HG03175 (cell line): ENCODE measurements around the gene CDH12.

Source experiments
- ATAC-seq: cut with Tn5 transposase; IDR thresholded peaks from one replicate; pipeline ENCODE4 v1.9.1; 2021; ENCODE audit warnings: mild to moderate bottlenecking, moderate library complexity; ENCODE audit not compliant: unreplicated experiment

Gene CDH12

GRCh38 chr5:21858441-21858840, 994.7 kb downstream of the CDH12 start:
- no peak for ATAC-seq

- no peak for ATAC-seq
These were observed 996.2 kb downstream of the CDH12 start for GRCh38 chr5:21856987-21857386.

- no peak for ATAC-seq
These were observed 1005.8 kb downstream of the CDH12 start for GRCh38 chr5:21847300-21847699.

- no peak for ATAC-seq
These were observed 1008.2 kb downstream of the CDH12 start for GRCh38 chr5:21844960-21845359.

- no peak for ATAC-seq
These were observed 1018.3 kb downstream of the CDH12 start for GRCh38 chr5:21834863-21835262.

- peak; percentile 96 for ATAC-seq
These were observed 1021.9 kb downstream of the CDH12 start for GRCh38 chr5:21831145-21831787.

GRCh38 chr5:21826884-21827283, 1026.3 kb downstream of the CDH12 start:
- ATAC-seq, result no peak

GRCh38 chr5:21823588-21823987, 1029.6 kb downstream of the CDH12 start:
- ATAC-seq, result no peak

GRCh38 chr5:21823076-21823574, 1030.0 kb downstream of the CDH12 start:
- ATAC-seq, result no peak

GRCh38 chr5:21820527-21820926, 1032.6 kb downstream of the CDH12 start:
- no peak for ATAC-seq

GRCh38 chr5:21818370-21818720, 1034.8 kb downstream of the CDH12 start:
- ATAC-seq, result no peak

- ATAC-seq, result no peak
These were observed 1035.3 kb downstream of the CDH12 start for GRCh38 chr5:21817668-21818369.

GRCh38 chr5:21810737-21811316, 1042.3 kb downstream of the CDH12 start:
- ATAC-seq, result no peak

- ATAC-seq, result no peak
These were observed 1043.5 kb downstream of the CDH12 start for GRCh38 chr5:21809611-21810010.

- peak; percentile 55 for ATAC-seq
These were observed 1045.2 kb downstream of the CDH12 start for GRCh38 chr5:21807953-21808352.

- no peak for ATAC-seq
These were observed 1046.2 kb downstream of the CDH12 start for GRCh38 chr5:21806943-21807342.

GRCh38 chr5:21806271-21806670, 1046.9 kb downstream of the CDH12 start:
- ATAC-seq, result no peak

- peak; percentile 52 for ATAC-seq
These were observed 1050.2 kb downstream of the CDH12 start for GRCh38 chr5:21802869-21803490.

- ATAC-seq, result no peak
These were observed 1051.0 kb downstream of the CDH12 start for GRCh38 chr5:21802100-21802499.

- ATAC-seq, result no peak
These were observed 1060.4 kb downstream of the CDH12 start for GRCh38 chr5:21792748-21793147.

GRCh38 chr5:21791304-21791703, 1061.8 kb downstream of the CDH12 start:
- no peak for ATAC-seq

GRCh38 chr5:21784487-21784886, 1068.7 kb downstream of the CDH12 start:
- ATAC-seq, result no peak
